MM.1S (cell line): Measurements from ENCODE around the gene TRPM2.

Experiments used
- DNase-seq: peaks from one replicate; pipeline ENCODE4 v3.0.0-alpha.2; 2015
- H2AFZ ChIP-seq: fragments of 300-600 bp; sonication (generic); 2 replicates; pipeline ENCODE4 v1.6.0; 2016; ENCODE audit warnings: antibody characterized with exemption, low read length
- H3F3A ChIP-seq: fragments of 300-600 bp; sonication (generic); 2 replicates; pipeline ENCODE4 v1.6.1; 2016; ENCODE audit warnings: mild to moderate bottlenecking, antibody characterized with exemption, low read length, moderate library complexity, mixed read lengths; ENCODE audit not compliant: insufficient read depth
- H3K27ac ChIP-seq: fragments of 300-600 bp; sonication (generic); 2 replicates; pipeline ENCODE4 v1.5.1; 2016; ENCODE audit warnings: mild to moderate bottlenecking, low read length
- H3K27me3 ChIP-seq: fragments of 300-600 bp; sonication (generic); replicated peaks from 2 replicates; pipeline ENCODE4 v1.6.0; 2016; ENCODE audit warnings: low read length; ENCODE audit not compliant: insufficient read depth
- H3K36me3 ChIP-seq: fragments of 300-600 bp; sonication (generic); replicated peaks from 2 replicates; pipeline ENCODE4 v1.6.1; 2016; ENCODE audit warnings: mild to moderate bottlenecking, low read length, mixed read lengths; ENCODE audit not compliant: insufficient read depth
- H3K4me1 ChIP-seq: fragments of 300-600 bp; sonication (generic); 2 replicates; pipeline ENCODE4 v1.6.1; 2016; ENCODE audit warnings: low read length, mixed read lengths
- H3K4me2 ChIP-seq: fragments of 300-600 bp; sonication (generic); 2 replicates; pipeline ENCODE4 v1.6.0; 2016; ENCODE audit warnings: low read depth, low read length
- H3K4me3 ChIP-seq: fragments of 300-600 bp; sonication (generic); 2 replicates; pipeline ENCODE4 v1.5.1; 2016; ENCODE audit warnings: low read length, mixed read lengths
- H3K79me2 ChIP-seq: fragments of 300-600 bp; sonication (generic); 2 replicates; pipeline ENCODE4 v1.6.1; 2016; ENCODE audit warnings: mixed run types, low read length, mixed read lengths
- H3K9ac ChIP-seq: fragments of 300-600 bp; sonication (generic); 2 replicates; pipeline ENCODE4 v1.6.1; 2016; ENCODE audit warnings: low read length, mixed read lengths
- H3K9me2 ChIP-seq: fragments of 300-600 bp; sonication (generic); replicated peaks from 2 replicates; pipeline ENCODE4 v1.6.1; 2016; ENCODE audit warnings: mild to moderate bottlenecking, low read length, mixed read lengths; ENCODE audit not compliant: insufficient read depth
- H3K9me3 ChIP-seq: fragments of 300-600 bp; sonication (generic); replicated peaks from 2 replicates; pipeline ENCODE4 v1.6.1; 2016; ENCODE audit warnings: mild to moderate bottlenecking, low read length, mixed read lengths; ENCODE audit not compliant: insufficient read depth
- H4K20me1 ChIP-seq: fragments of 300-600 bp; sonication (generic); 2 replicates; pipeline ENCODE4 v1.6.1; 2016; ENCODE audit warnings: mild to moderate bottlenecking, low read length, moderate library complexity, mixed read lengths; ENCODE audit not compliant: insufficient read depth
- EZH2 ChIP-seq: fragments of 300-600 bp; sonication (generic); optimal IDR thresholded peaks from 2 replicates; pipeline ENCODE3; 2017; ENCODE audit warnings: low read depth, mild to moderate bottlenecking, antibody characterized with exemption, low read length, mixed read lengths
- EZH2phosphoT487 ChIP-seq: fragments of 300-600 bp; sonication (generic); IDR thresholded peaks from 2 replicates; pipeline ENCODE4 v1.6.1; 2018; ENCODE audit warnings: antibody characterized with exemption, low read length
- TF ChIP-seq, protein P1 (sequence below): fragments of 300-600 bp; sonication (generic); IDR thresholded peaks from 2 replicates; pipeline ENCODE4 v1.5.1; 2016; ENCODE audit warnings: antibody characterized with exemption, low read length, mixed read lengths

The TRPM2 gene

GRCh38 chr21:44365251-44365966, 12.0 kb downstream of the TRPM2 start:
- Histone ChIP-seq H3K4me3 (no peak overlapping the region), H2AFZ (no peak overlapping the region), H3K27ac (no peak overlapping the region), H3F3A (no peaks in the 10 kb centered on the region), H3K4me1 (no peaks in the 10 kb centered on the region), H3K9me3 (no peaks in the 10 kb centered on the region), H3K27me3 (peaks cover 95% of the 10 kb centered on the region), H3K36me3 (no peaks in the 10 kb centered on the region), H3K9me2 (no peaks in the 10 kb centered on the region), H3K9ac (no peak overlapping the region), H3K79me2 (no peaks in the 10 kb centered on the region), H4K20me1 (no peaks in the 10 kb centered on the region), H3K4me2 (no peak overlapping the region)
- TF ChIP-seq EZH2 (no peak), EZH2phosphoT487 (no peak)
- TF ChIP-seq, protein P1, sequence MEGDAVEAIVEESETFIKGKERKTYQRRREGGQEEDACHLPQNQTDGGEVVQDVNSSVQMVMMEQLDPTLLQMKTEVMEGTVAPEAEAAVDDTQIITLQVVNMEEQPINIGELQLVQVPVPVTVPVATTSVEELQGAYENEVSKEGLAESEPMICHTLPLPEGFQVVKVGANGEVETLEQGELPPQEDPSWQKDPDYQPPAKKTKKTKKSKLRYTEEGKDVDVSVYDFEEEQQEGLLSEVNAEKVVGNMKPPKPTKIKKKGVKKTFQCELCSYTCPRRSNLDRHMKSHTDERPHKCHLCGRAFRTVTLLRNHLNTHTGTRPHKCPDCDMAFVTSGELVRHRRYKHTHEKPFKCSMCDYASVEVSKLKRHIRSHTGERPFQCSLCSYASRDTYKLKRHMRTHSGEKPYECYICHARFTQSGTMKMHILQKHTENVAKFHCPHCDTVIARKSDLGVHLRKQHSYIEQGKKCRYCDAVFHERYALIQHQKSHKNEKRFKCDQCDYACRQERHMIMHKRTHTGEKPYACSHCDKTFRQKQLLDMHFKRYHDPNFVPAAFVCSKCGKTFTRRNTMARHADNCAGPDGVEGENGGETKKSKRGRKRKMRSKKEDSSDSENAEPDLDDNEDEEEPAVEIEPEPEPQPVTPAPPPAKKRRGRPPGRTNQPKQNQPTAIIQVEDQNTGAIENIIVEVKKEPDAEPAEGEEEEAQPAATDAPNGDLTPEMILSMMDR: no peak
- no peak for DNase-seq

- Histone ChIP-seq H3K27ac (no peak overlapping the region), H3K27me3 (peaks cover 95% of the 10 kb centered on the region)
- no peak for DNase-seq
Measured at GRCh38 chr21:44365967-44366585, 12.7 kb downstream of the TRPM2 start.

DNA sequence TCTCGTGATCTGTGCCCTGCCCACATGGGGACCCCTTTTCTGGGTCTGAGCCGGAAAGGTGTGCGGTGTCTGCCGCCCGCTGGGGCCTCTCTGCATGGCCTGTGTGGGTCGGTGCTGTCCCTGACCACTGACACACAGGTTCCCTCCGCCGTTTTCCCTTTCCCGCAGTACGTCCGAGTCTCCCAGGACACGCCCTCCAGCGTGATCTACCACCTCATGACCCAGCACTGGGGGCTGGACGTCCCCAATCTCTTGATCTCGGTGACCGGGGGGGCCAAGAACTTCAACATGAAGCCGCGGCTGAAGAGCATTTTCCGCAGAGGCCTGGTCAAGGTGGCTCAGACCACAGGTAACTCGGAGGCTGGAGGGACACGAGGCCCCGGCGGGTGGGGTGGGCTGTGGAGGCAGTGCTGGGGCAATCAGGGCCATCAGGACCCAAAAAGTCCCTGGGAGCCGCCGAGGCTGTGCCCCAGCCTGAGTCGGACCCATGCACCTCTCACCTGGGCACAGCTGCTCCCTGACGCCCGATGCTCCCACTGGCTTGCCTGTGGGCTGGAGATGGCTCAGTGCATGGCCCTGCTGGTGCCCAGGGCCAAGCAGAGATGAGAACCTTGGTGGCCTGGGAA, 13.3 kb downstream of the TRPM2 start:
- no peak overlapping the region for H2AFZ ChIP-seq
- H3K9me3 ChIP-seq: no peaks in the 10 kb centered on the region
- no peaks in the 10 kb centered on the region for H4K20me1 ChIP-seq
- no peaks in the 10 kb centered on the region for H3K4me1 ChIP-seq
- H3F3A ChIP-seq: no peaks in the 10 kb centered on the region
- H3K4me2 ChIP-seq: no peak overlapping the region
- no peak overlapping the region for H3K27ac ChIP-seq
- H3K9ac ChIP-seq: no peak overlapping the region
- H3K4me3 ChIP-seq: no peak overlapping the region
- H3K36me3 ChIP-seq: no peaks in the 10 kb centered on the region
- DNase-seq: no peak
- no peak for TF ChIP-seq EZH2
- no peak for TF ChIP-seq EZH2phosphoT487
- TF ChIP-seq, protein P1: no peak
- peaks cover 94% of the 10 kb centered on the region for H3K27me3 ChIP-seq
- no peaks in the 10 kb centered on the region for H3K79me2 ChIP-seq
- H3K9me2 ChIP-seq: no peaks in the 10 kb centered on the region

More at GRCh38 chr21:44365967-44366585, 12.7 kb downstream of the TRPM2 start:
- no peak overlapping the region for H3K9ac ChIP-seq
- H3K4me1 ChIP-seq: no peaks in the 10 kb centered on the region
- no peaks in the 10 kb centered on the region for H3K36me3 ChIP-seq
- H3K79me2 ChIP-seq: no peaks in the 10 kb centered on the region
- no peak overlapping the region for H2AFZ ChIP-seq
- H3K9me3 ChIP-seq: no peaks in the 10 kb centered on the region
- no peak overlapping the region for H3K4me3 ChIP-seq
- no peak overlapping the region for H3K4me2 ChIP-seq
- no peaks in the 10 kb centered on the region for H4K20me1 ChIP-seq
- no peaks in the 10 kb centered on the region for H3F3A ChIP-seq
- TF ChIP-seq EZH2phosphoT487 (no peak), EZH2 (no peak)
- TF ChIP-seq, protein P1: no peak
- H3K9me2 ChIP-seq: no peaks in the 10 kb centered on the region
